Karpas-422 (cell line): ENCODE results near the gene MZT2A. TPM values are rescaled to one million over a fixed set of nuclear protein-coding genes. Genes with fewer than 3 reads are reported as not detected.
A peak's percentile ranks its signal among the peaks of the same experiment; 100 is the strongest.
"Not testable (repeated sequence)": the region's sequence is repeated elsewhere in the genome, so short reads cannot be mapped to it uniquely, and the experiment has no call there.

ENCODE experiments used
- DNase-seq: peaks from one replicate; pipeline ENCODE4 v3.0.0-alpha.2; 2015
- H2AFZ ChIP-seq: fragments of 200-600 bp; sonication (generic); 2 replicates; pipeline ENCODE4 v1.6.1; 2014; ENCODE audit warnings: antibody characterized with exemption, low read length, mixed read lengths
- H3K27ac ChIP-seq: fragments of 200-600 bp; sonication (generic); 2 replicates; pipeline ENCODE4 v1.5.1; 2014; ENCODE audit warnings: mild to moderate bottlenecking, low read length, moderate library complexity
- H3K27me3 ChIP-seq: fragments of 200-600 bp; sonication (generic); 2 replicates; pipeline ENCODE4 v1.6.1; 2014; ENCODE audit warnings: low read length, mixed read lengths
- H3K36me3 ChIP-seq: fragments of 200-600 bp; sonication (generic); 2 replicates; pipeline ENCODE4 v1.6.1; 2014; ENCODE audit warnings: low read length, mixed read lengths; ENCODE audit not compliant: insufficient read depth
- H3K4me1 ChIP-seq: fragments of 200-600 bp; sonication (generic); 2 replicates; pipeline ENCODE4 v1.6.1; 2014; ENCODE audit warnings: mild to moderate bottlenecking, low read length, mixed read lengths
- H3K4me2 ChIP-seq: fragments of 200-600 bp; sonication (generic); 2 replicates; pipeline ENCODE4 v1.6.1; 2014; ENCODE audit warnings: low read length, low read depth, mild to moderate bottlenecking; ENCODE audit not compliant: poor library complexity, severe bottlenecking
- H3K4me3 ChIP-seq: fragments of 200-600 bp; sonication (generic); 2 replicates; pipeline ENCODE4 v1.5.1; 2014; ENCODE audit warnings: mild to moderate bottlenecking, antibody characterized with exemption, low read length, mixed read lengths
- H3K79me2 ChIP-seq: fragments of 200-600 bp; sonication (generic); 2 replicates; pipeline ENCODE4 v1.6.1; 2014; ENCODE audit warnings: mild to moderate bottlenecking, low read length, mixed read lengths
- H3K9ac ChIP-seq: fragments of 200-600 bp; sonication (generic); 2 replicates; pipeline ENCODE4 v1.6.0; 2014; ENCODE audit warnings: low read length
- H3K9me2 ChIP-seq: fragments of 200-600 bp; sonication (generic), shearing (Covaris generic); replicated peaks from 2 replicates; pipeline ENCODE4 v1.6.0; 2014; ENCODE audit warnings: mild to moderate bottlenecking, low read length, moderate library complexity; ENCODE audit not compliant: insufficient read depth
- H3K9me3 ChIP-seq: fragments of 300-700, 200-600 bp; sonication (generic); 2 replicates; pipeline ENCODE4 v1.6.1; 2014; ENCODE audit warnings: low read length, mixed read lengths
- H4K20me1 ChIP-seq: fragments of 200-600 bp; sonication (generic); 2 replicates; pipeline ENCODE4 v1.6.1; 2014; ENCODE audit warnings: mild to moderate bottlenecking, antibody characterized with exemption, low read length, low read depth; ENCODE audit not compliant: insufficient read depth
- total RNA-seq: library from RNA; depleted of rRNA; stranded (reverse); fragments of >200 nt; shearing (Covaris generic); gene quantifications from 2 replicates; pipeline ENCODE4 v1.2.3, GENCODE V29; 2014; ENCODE audit warnings: low replicate concordance

Gene MZT2A
- total RNA-seq, 1 experiment from 2014 or later, result 119 TPM

- H3K79me2 ChIP-seq, H3K4me2 ChIP-seq, H3K36me3 ChIP-seq, H3K9me3 ChIP-seq, H3K27ac ChIP-seq, H3K9me2 ChIP-seq, DNase-seq, H3K4me1 ChIP-seq, H3K27me3 ChIP-seq, H4K20me1 ChIP-seq, H3K4me3 ChIP-seq, H3K9ac ChIP-seq, H2AFZ ChIP-seq: not testable (repeated sequence)
Observed at GRCh38 chr2:131503587-131503986, 11.4 kb upstream of the MZT2A start.

- not testable (repeated sequence) for H3K27ac ChIP-seq, H3K4me3 ChIP-seq, H2AFZ ChIP-seq, H3K36me3 ChIP-seq, H3K9ac ChIP-seq, H3K9me2 ChIP-seq, H3K9me3 ChIP-seq, H3K27me3 ChIP-seq, DNase-seq, H3K4me2 ChIP-seq
- H3K79me2 ChIP-seq, result peaks cover 58% of the 10 kb centered on the region
- H3K4me1 ChIP-seq, result peaks cover 34% of the 10 kb centered on the region
- peaks cover 16% of the 10 kb centered on the region for H4K20me1 ChIP-seq
Observed at GRCh38 chr2:131498321-131498973, 6.2 kb upstream of the MZT2A start.

GRCh38 chr2:131495506-131495905 lies 3.3 kb upstream of the MZT2A start:
- H3K9me3 ChIP-seq, H3K27ac ChIP-seq, H3K4me3 ChIP-seq, H2AFZ ChIP-seq, H3K27me3 ChIP-seq, H3K36me3 ChIP-seq, DNase-seq, H3K9ac ChIP-seq, H3K4me2 ChIP-seq, H3K9me2 ChIP-seq: not testable (repeated sequence)
- H3K79me2 ChIP-seq, result peaks cover 78% of the 10 kb centered on the region
- H3K4me1 ChIP-seq, result peaks cover 41% of the 10 kb centered on the region
- peaks cover 16% of the 10 kb centered on the region for H4K20me1 ChIP-seq

- Histone ChIP-seq H3K27ac (peak overlapping the region; percentile 44; the same call in 1 of the 2 replicates), H4K20me1 (peaks cover 16% of the 10 kb centered on the region), H3K27me3 (no peaks in the 10 kb centered on the region), H3K36me3 (no peaks in the 10 kb centered on the region; the same call in 1 of the 2 replicates), H3K79me2 (peaks cover 85% of the 10 kb centered on the region), H3K9me2 (no peaks in the 10 kb centered on the region), H3K4me1 (peaks cover 51% of the 10 kb centered on the region), H3K4me3 (peak overlapping the region; percentile 91), H3K9ac (peak overlapping the region; percentile 93), H3K4me2 (peak overlapping the region; percentile 76), H2AFZ (peak overlapping the region; percentile 72; the same call in 1 of the 2 replicates), H3K9me3 (no peaks in the 10 kb centered on the region)
- DNase-seq, result peak; percentile 54
Observed at GRCh38 chr2:131493199-131493968, 1.2 kb upstream of the MZT2A start.

- H4K20me1 ChIP-seq, result peaks cover 16% of the 10 kb centered on the region
- H3K27ac ChIP-seq, result peak overlapping the region; percentile 83
Observed at GRCh38 chr2:131492418-131493198, 411 bp upstream of the MZT2A start.

GRCh38 chr2:131491469-131491836 lies 744 bp downstream of the MZT2A start:
- H3K9me2 ChIP-seq, H3K9me3 ChIP-seq, H2AFZ ChIP-seq, H3K36me3 ChIP-seq, H3K27me3 ChIP-seq: not testable (repeated sequence)
- Histone ChIP-seq H4K20me1 (peaks cover 10% of the 10 kb centered on the region; the same call in 1 of the 2 replicates), H3K27ac (peak overlapping the region; percentile 54; the same call in 1 of the 2 replicates), H3K4me1 (peaks cover 44% of the 10 kb centered on the region), H3K79me2 (peaks cover 79% of the 10 kb centered on the region), H3K9ac (peak overlapping the region; percentile 93), H3K4me3 (peak overlapping the region; percentile 91), H3K4me2 (peak overlapping the region; percentile 76)
- DNase-seq, result peak; percentile 54

More at GRCh38 chr2:131492418-131493198, 411 bp upstream of the MZT2A start:
- peak overlapping the region; percentile 91 for H3K4me3 ChIP-seq
- peak overlapping the region; percentile 95; the same call in 1 of the 2 replicates for H2AFZ ChIP-seq
- no peaks in the 10 kb centered on the region for H3K27me3 ChIP-seq
- peak overlapping the region; percentile 76 for H3K4me2 ChIP-seq
- H3K4me1 ChIP-seq, result peaks cover 51% of the 10 kb centered on the region
- H3K9me3 ChIP-seq, result no peaks in the 10 kb centered on the region
- H3K79me2 ChIP-seq, result peaks cover 87% of the 10 kb centered on the region
- H3K36me3 ChIP-seq, result peaks cover 3% of the 10 kb centered on the region; the same call in 1 of the 2 replicates
- H3K9ac ChIP-seq, result peak overlapping the region; percentile 93
- H3K9me2 ChIP-seq, result no peaks in the 10 kb centered on the region
- DNase-seq, result peak; percentile 99

GRCh38 chr2:131490616-131491468 lies 1.4 kb downstream of the MZT2A start:
- not testable (repeated sequence) for H3K9me3 ChIP-seq, H2AFZ ChIP-seq, H3K36me3 ChIP-seq, H4K20me1 ChIP-seq, H3K27me3 ChIP-seq, H3K9me2 ChIP-seq
- DNase-seq, result peak; percentile 68
- peaks cover 38% of the 10 kb centered on the region for H3K4me1 ChIP-seq
- H3K27ac ChIP-seq, result peak overlapping the region; percentile 54; the same call in 1 of the 2 replicates
- peak overlapping the region; percentile 76 for H3K4me2 ChIP-seq
- H3K4me3 ChIP-seq, result peak overlapping the region; percentile 91
- H3K9ac ChIP-seq, result peak overlapping the region; percentile 93
- peaks cover 73% of the 10 kb centered on the region for H3K79me2 ChIP-seq
